BLaER1 treated with 17β-estradiol and CSF1 and Interleukin-3, amounts not matched to agents 10 nM and 100 nM (cell line): ENCODE results near the gene VTI1A.

Experiments used
- H3K27ac ChIP-seq, 11 experiments: shearing (Covaris generic); formaldehyde crosslinking; 2 replicates each; pipeline ENCODE4 v1.8.1; 2022
- H3K27me3 ChIP-seq, 11 experiments: shearing (Covaris generic); formaldehyde crosslinking; 2 replicates each; pipeline ENCODE4 v1.8.1; 2022
- H3K36me3 ChIP-seq, 11 experiments: shearing (Covaris generic); formaldehyde crosslinking; 2 replicates each; pipeline ENCODE4 v1.8.1; 2022
- H3K4me1 ChIP-seq, 10 experiments: shearing (Covaris generic); formaldehyde crosslinking; 2 replicates each; pipeline ENCODE4 v1.8.1; 2022
- H3K4me2 ChIP-seq, 11 experiments: shearing (Covaris generic); formaldehyde crosslinking; 2 replicates each; pipeline ENCODE4 v1.8.1; 2022
- H3K4me3 ChIP-seq, 10 experiments: shearing (Covaris generic); formaldehyde crosslinking; 2 replicates each; pipeline ENCODE4 v1.8.1; 2022
- H3K9ac ChIP-seq, 11 experiments: shearing (Covaris generic); formaldehyde crosslinking; 2 replicates each; pipeline ENCODE4 v1.8.1; 2022
- H3K9me3 ChIP-seq, 11 experiments: shearing (Covaris generic); formaldehyde crosslinking; replicated peaks in 1 of 11; 2 replicates each; pipeline ENCODE4 v1.8.1; 2022
- H4K20me1 ChIP-seq, 11 experiments: shearing (Covaris generic); formaldehyde crosslinking; 2 replicates each; pipeline ENCODE4 v1.8.1; 2022
- Cebpa-rat ChIP-seq, 11 experiments: shearing (Covaris generic); IDR thresholded peaks; 2 replicates each; pipeline ENCODE4 v1.8.1; 2022

VTI1A gene

GRCh38 chr10:112789248-112789647, 342.2 kb downstream of the VTI1A start:
- H3K4me1 ChIP-seq: 0 out of 20 replicates have a peak, but pooled peaks cover 0 to 8% (median 0%) of the 10 kb centered on the region in 10 experiments
- TF ChIP-seq Cebpa-rat (IDR thresholded peaks at IDR 0.05): no peak
- H3K4me2 ChIP-seq: no peak overlapping the region
- no peak overlapping the region for H3K9ac ChIP-seq
- no peak overlapping the region for H3K27ac ChIP-seq
- H3K4me3 ChIP-seq: no peak overlapping the region
- peaks cover 10 to 21% (median 15%) of the 10 kb centered on the region in 11 experiments for H3K9me3 ChIP-seq
- H4K20me1 ChIP-seq: peaks cover 0 to 5% (median 0%) of the 10 kb centered on the region in 11 experiments; a peak in 1 of 22 replicates
- H3K27me3 ChIP-seq: no peaks in the 10 kb centered on the region
- peaks cover 0 to 11% (median 0%) of the 10 kb centered on the region in 11 experiments; a peak in 6 of 22 replicates for H3K36me3 ChIP-seq

- Histone ChIP-seq H4K20me1 (peaks cover 0 to 5% (median 0%) of the 10 kb centered on the region in 11 experiments; a peak in 1 of 22 replicates), H3K9ac (no peak overlapping the region), H3K36me3 (peaks cover 0 to 11% (median 0%) of the 10 kb centered on the region in 11 experiments; a peak in 6 of 22 replicates), H3K27ac (no peak overlapping the region), H3K4me2 (no peak overlapping the region), H3K9me3 (peaks cover 10 to 21% (median 15%) of the 10 kb centered on the region in 11 experiments), H3K27me3 (no peaks in the 10 kb centered on the region), H3K4me1 (0 out of 20 replicates have a peak, but pooled peaks cover 0 to 8% (median 0%) of the 10 kb centered on the region in 10 experiments), H3K4me3 (no peak overlapping the region)
- no peak for TF ChIP-seq Cebpa-rat (IDR thresholded peaks at IDR 0.05)
Observed at GRCh38 chr10:112790030-112790429, 343.0 kb downstream of the VTI1A start.

- Histone ChIP-seq H3K9ac (no peak overlapping the region), H3K9me3 (peaks cover 10 to 21% (median 15%) of the 10 kb centered on the region in 11 experiments), H4K20me1 (peaks cover 0 to 5% (median 0%) of the 10 kb centered on the region in 11 experiments; a peak in 1 of 22 replicates), H3K4me3 (no peak overlapping the region), H3K4me1 (0 out of 20 replicates have a peak, but pooled peaks cover 0 to 8% (median 0%) of the 10 kb centered on the region in 10 experiments), H3K27me3 (no peaks in the 10 kb centered on the region), H3K4me2 (no peak overlapping the region), H3K27ac (no peak overlapping the region), H3K36me3 (peaks cover 0 to 11% (median 0%) of the 10 kb centered on the region in 11 experiments; a peak in 6 of 22 replicates)
- TF ChIP-seq Cebpa-rat (IDR thresholded peaks at IDR 0.05): no peak
Observed at GRCh38 chr10:112790921-112791320, 343.9 kb downstream of the VTI1A start.

DNA sequence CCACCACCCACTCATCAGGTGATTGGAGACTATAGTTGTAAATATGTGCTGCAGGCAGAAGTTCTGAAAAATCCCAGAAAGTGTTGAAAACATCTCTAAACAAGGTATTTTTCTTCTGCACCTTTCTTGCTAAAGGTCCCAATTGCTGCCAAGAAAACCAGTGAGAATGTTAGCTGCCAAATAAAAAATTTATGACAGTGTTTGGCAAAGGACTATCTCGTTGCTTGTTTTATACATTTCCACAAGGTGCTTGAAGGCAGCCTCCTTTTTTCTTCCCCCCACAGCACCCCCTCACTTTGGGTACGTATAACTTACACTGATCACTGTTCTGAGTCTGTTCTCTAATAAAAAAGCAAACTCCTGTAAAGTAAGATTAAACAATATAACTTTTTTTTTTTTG, 344.4 kb downstream of the VTI1A start:
- no peak overlapping the region for H3K27ac ChIP-seq
- no peak overlapping the region for H3K9ac ChIP-seq
- H3K27me3 ChIP-seq: no peaks in the 10 kb centered on the region
- peaks cover 0 to 5% (median 0%) of the 10 kb centered on the region in 11 experiments; a peak in 1 of 22 replicates for H4K20me1 ChIP-seq
- no peak overlapping the region for H3K4me3 ChIP-seq
- H3K4me1 ChIP-seq: 0 out of 20 replicates have a peak, but pooled peaks cover 0 to 8% (median 0%) of the 10 kb centered on the region in 10 experiments
- no peak for TF ChIP-seq Cebpa-rat (IDR thresholded peaks at IDR 0.05)
- no peak overlapping the region for H3K4me2 ChIP-seq
- H3K36me3 ChIP-seq: peaks cover 0 to 11% (median 0%) of the 10 kb centered on the region in 11 experiments; a peak in 6 of 22 replicates
- H3K9me3 ChIP-seq: peaks cover 10 to 21% (median 15%) of the 10 kb centered on the region in 11 experiments

DNA sequence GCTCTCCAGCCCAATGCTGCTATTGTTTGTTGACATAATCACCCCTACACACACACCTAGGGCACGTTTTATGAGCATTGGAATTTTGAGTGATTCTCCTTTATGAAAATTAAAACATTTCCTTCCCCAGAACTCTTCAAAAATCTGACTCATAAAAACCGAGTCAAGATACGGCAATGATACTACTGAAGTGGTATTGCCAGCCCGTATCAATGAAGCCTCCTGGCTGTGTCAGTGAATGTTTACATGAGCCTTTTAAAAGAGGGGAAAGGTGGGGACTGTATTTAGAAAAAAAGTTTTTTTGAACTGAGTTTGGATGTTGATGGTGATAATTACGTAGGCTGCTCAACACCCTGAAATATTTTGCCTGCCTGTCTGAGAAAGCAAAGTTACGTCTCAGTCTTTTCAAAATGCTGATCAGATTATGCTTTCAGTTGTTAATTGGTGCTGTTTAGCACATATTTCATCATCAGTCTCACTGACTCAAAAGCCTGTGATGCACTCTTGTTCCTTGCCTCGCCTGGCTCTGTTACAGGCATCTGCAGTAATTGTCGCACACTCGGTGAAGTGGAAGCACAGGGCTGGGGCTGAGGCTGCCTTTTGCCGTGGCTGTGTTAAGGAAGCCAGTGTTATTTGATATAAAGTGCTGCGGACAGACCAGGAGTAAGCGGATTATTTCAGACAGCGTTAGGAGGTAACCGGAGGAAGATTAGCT, 345.6 kb downstream of the VTI1A start:
- H3K27me3 ChIP-seq: no peaks in the 10 kb centered on the region
- no peaks in the 10 kb centered on the region for H3K4me1 ChIP-seq
- H4K20me1 ChIP-seq: peaks cover 0 to 5% (median 0%) of the 10 kb centered on the region in 11 experiments; a peak in 1 of 22 replicates
- H3K4me3 ChIP-seq: no peak overlapping the region
- no peak for TF ChIP-seq Cebpa-rat (IDR thresholded peaks at IDR 0.05)
- H3K27ac ChIP-seq: no peak overlapping the region
- H3K9me3 ChIP-seq: peaks cover 10 to 21% (median 15%) of the 10 kb centered on the region in 11 experiments
- no peak overlapping the region for H3K9ac ChIP-seq
- peaks cover 0 to 11% (median 0%) of the 10 kb centered on the region in 11 experiments; a peak in 6 of 22 replicates for H3K36me3 ChIP-seq
- H3K4me2 ChIP-seq: no peak overlapping the region

GRCh38 chr10:112793202-112793921, 346.3 kb downstream of the VTI1A start:
- Histone ChIP-seq H3K4me1 (no peaks in the 10 kb centered on the region), H3K4me2 (no peak overlapping the region), H3K9me3 (peaks cover 10 to 21% (median 15%) of the 10 kb centered on the region in 11 experiments), H3K36me3 (peaks cover 0 to 12% (median 0%) of the 10 kb centered on the region in 11 experiments; a peak in 7 of 22 replicates), H3K27me3 (no peaks in the 10 kb centered on the region), H3K9ac (no peak overlapping the region), H3K4me3 (no peak overlapping the region), H4K20me1 (peaks cover 0 to 5% (median 0%) of the 10 kb centered on the region in 11 experiments; a peak in 1 of 22 replicates), H3K27ac (no peak overlapping the region)
- TF ChIP-seq Cebpa-rat (IDR thresholded peaks at IDR 0.05): no peak

DNA sequence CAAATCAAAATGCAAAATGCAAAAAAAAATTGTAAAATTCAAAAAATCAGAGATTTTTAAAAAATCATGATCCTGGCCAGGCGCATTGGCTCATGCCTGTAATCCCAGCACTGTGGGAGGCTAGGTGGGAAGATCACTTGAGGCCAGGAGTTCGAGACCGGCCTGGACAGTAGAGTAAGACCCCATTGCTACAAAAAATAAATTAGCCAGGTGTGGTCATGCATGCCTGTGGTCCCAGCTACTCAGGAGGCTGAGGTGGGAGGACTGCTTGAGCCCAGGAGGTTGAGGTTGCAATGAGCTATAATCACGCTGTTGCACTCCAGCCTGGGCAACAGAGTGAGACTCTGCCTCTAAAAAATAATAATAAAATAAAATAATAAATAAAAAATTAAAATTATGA, 347.2 kb downstream of the VTI1A start:
- no peak overlapping the region for H3K9ac ChIP-seq
- no peaks in the 10 kb centered on the region for H3K27me3 ChIP-seq
- H4K20me1 ChIP-seq: peaks cover 0 to 5% (median 0%) of the 10 kb centered on the region in 11 experiments; a peak in 1 of 22 replicates
- peaks cover 0 to 18% (median 0%) of the 10 kb centered on the region in 11 experiments; a peak in 6 of 22 replicates for H3K36me3 ChIP-seq
- H3K4me1 ChIP-seq: no peaks in the 10 kb centered on the region
- H3K4me2 ChIP-seq: no peak overlapping the region
- TF ChIP-seq Cebpa-rat (IDR thresholded peaks at IDR 0.05): no peak
- H3K9me3 ChIP-seq: peaks cover 5 to 15% (median 9%) of the 10 kb centered on the region in 11 experiments
- H3K27ac ChIP-seq: no peak overlapping the region
- H3K4me3 ChIP-seq: no peak overlapping the region

DNA sequence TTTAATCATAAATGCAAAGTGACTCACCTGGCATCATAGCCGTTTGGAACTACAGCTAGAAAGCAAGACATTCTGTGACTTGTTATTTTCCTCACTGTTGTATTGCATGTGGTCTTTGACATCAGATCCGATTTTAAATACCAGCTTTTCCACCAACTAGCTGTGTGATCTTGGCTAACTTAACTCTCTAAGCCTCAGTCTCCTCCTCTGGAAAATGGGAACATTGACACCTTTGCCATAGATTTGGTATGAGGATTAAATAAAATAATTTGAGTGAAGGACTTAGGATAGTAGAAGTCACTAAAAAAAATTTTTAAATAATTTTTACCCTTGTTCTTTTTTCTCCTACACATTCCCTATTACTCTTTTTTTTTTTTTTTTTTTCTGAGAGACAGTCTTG, 348.1 kb downstream of the VTI1A start:
- Histone ChIP-seq H3K27me3 (no peaks in the 10 kb centered on the region), H3K9me3 (peaks cover 0 to 8% (median 4%) of the 10 kb centered on the region in 11 experiments; a peak in 7 of 22 replicates), H4K20me1 (peaks cover 0 to 5% (median 0%) of the 10 kb centered on the region in 11 experiments; a peak in 1 of 22 replicates), H3K4me2 (no peak overlapping the region), H3K4me3 (no peak overlapping the region), H3K4me1 (no peaks in the 10 kb centered on the region), H3K27ac (no peak overlapping the region), H3K9ac (no peak overlapping the region), H3K36me3 (peaks cover 0 to 15% (median 0%) of the 10 kb centered on the region in 11 experiments; a peak in 5 of 22 replicates)
- no peak for TF ChIP-seq Cebpa-rat (IDR thresholded peaks at IDR 0.05)

- Histone ChIP-seq H3K36me3 (peaks cover 0 to 7% (median 0%) of the 10 kb centered on the region in 11 experiments; a peak in 4 of 22 replicates), H3K4me1 (no peaks in the 10 kb centered on the region), H4K20me1 (peaks cover 0 to 5% (median 0%) of the 10 kb centered on the region in 11 experiments; a peak in 1 of 22 replicates), H3K27ac (no peak overlapping the region), H3K9ac (no peak overlapping the region), H3K4me3 (no peak overlapping the region), H3K27me3 (no peaks in the 10 kb centered on the region), H3K4me2 (no peak overlapping the region), H3K9me3 (no peaks in the 10 kb centered on the region)
- no peak for TF ChIP-seq Cebpa-rat (IDR thresholded peaks at IDR 0.05)
Observed at GRCh38 chr10:112797197-112797596, 350.2 kb downstream of the VTI1A start.
